Left lung (tissue), 10 donors: ENCODE data around the gene NAV1. TPM values are rescaled to one million over a fixed set of nuclear protein-coding genes. Genes with fewer than 3 reads are reported as not detected.

Source experiments
- ATAC-seq: fragments of 200-7000 bp; cut with Tn5 transposase; one replicate; pipeline ENCODE4 v1.9.1; 2020; ENCODE audit warnings: moderate library complexity
- DNase-seq, 4 donors: peaks; one replicate each; pipeline ENCODE4 v3.0.0-alpha.2; 2013 to 2020
- H3K27ac ChIP-seq, 2 donors: fragments of 200-600 bp; sonication (generic) in 1 of 2; one replicate each; pipeline versions ENCODE4 v1.5.0 to v1.8.0; 2020 to 2021
- H3K27me3 ChIP-seq, 2 donors: fragments of 200-600 bp; sonication (generic) in 1 of 2; one replicate each; pipeline versions ENCODE4 v1.5.0 to v1.8.0; 2020 to 2021
- H3K36me3 ChIP-seq, 2 donors: fragments of 200-600 bp; sonication (generic) in 1 of 2; one replicate each; pipeline versions ENCODE4 v1.5.0 to v1.8.0; 2020 to 2021
- H3K4me1 ChIP-seq, 2 donors: fragments of 200-600 bp; one replicate each; pipeline ENCODE4 v1.8.0; 2021
- H3K4me3 ChIP-seq, 2 donors: fragments of 200-600 bp; sonication (generic) in 1 of 2; one replicate each; pipeline versions ENCODE4 v1.5.0 to v1.8.0; 2020 to 2021; ENCODE audit warnings: mild to moderate bottlenecking in 1 of 2
- H3K9me3 ChIP-seq, 2 donors: fragments of 200-600 bp; sonication (generic) in 1 of 2; one replicate each; pipeline versions ENCODE4 v1.5.0 to v1.8.0; 2020 to 2021
- intact Hi-C, 2 donors: fragments of 100-400 bp; cut with DNase I; formaldehyde crosslinking; loops; one replicate each; pipeline versions ENCODE4 v1.11.2 to v1.14.2; 2022
- polyA plus RNA-seq, 6 donors: library from polyadenylated mRNA; unstranded; fragments of 120-200 nt; gene quantifications; one replicate each; pipeline ENCODE4 v1.2.1, GENCODE V29; 2013; ENCODE audit not compliant: insufficient read length in 6 of 6
- total RNA-seq, 2 donors: library from RNA; stranded (reverse); fragmentation: NEBNext Ultra II Directional; extraction: Animal tissue kit (Norgen Biotek cat#: 25700); gene quantifications; one replicate each; pipeline ENCODE4 v1.2.1, GENCODE V29; 2021
- TF ChIP-seq, protein P1 (sequence below), 2 donors: fragments of 200-600 bp; sonication (generic) in 1 of 2; IDR thresholded peaks; one replicate each; pipeline versions ENCODE4 v1.5.0 to v1.8.0; 2021; ENCODE audit warnings: antibody characterized with exemption in 2 of 2
- donor health status: DM: no; HTN: yes; CAD: no.
- donor health status: DM: no; HTN: no; CAD: no.

NAV1 gene
- total and polyA plus RNA-seq, 8 donors = 20.2 to 41.5 (median 27.9) TPM

DNA sequence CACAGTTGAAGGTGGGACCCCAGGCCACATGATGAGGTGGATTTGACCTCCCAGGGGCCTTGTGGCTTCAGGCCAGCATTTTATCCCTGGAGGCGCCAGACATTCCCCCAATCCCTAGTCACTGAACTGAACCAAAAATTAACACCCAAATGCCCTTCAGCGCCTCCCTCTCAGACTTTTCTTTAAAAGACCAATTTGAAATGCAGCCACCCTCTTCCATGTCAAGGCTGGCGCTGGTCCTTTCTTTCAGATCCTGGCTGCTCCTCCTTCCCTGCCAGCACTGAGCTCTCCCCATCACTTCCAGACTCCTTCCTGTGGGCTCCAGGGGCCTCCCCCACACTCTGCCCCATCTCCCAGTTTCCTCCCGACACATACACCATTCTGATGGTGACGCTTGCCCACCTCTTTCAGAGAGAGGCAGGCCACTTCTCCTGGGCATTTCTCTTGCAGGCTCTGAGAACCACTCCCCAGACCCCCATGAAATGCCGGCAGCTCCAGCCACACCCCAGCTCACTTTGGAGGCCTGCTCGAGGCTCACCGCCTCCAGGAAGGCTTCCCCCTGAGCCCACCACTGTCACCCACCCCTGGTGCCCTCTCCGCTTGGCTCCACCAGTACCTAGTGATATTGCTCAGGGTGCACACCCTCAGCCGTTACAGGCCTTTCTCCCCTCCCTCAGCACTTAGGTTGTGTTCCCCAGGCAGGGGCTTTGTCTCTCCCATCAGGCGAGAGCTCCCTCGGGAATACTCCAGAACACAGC lies 27.0 kb downstream of the NAV1 start:
- Histone ChIP-seq H3K4me3 (no peak overlapping the region), H3K27ac (no peak overlapping the region), H3K9me3 (no peaks in the 10 kb centered on the region), H3K36me3 (no peaks in the 10 kb centered on the region), H3K4me1 (peaks cover 0 to 41% of the 10 kb centered on the region in 2 donors), H3K27me3 (no peaks in the 10 kb centered on the region)
- no peak for ATAC-seq
- DNase-seq = no peak
- intact Hi-C loops = no loop called here
- TF ChIP-seq, protein P1, sequence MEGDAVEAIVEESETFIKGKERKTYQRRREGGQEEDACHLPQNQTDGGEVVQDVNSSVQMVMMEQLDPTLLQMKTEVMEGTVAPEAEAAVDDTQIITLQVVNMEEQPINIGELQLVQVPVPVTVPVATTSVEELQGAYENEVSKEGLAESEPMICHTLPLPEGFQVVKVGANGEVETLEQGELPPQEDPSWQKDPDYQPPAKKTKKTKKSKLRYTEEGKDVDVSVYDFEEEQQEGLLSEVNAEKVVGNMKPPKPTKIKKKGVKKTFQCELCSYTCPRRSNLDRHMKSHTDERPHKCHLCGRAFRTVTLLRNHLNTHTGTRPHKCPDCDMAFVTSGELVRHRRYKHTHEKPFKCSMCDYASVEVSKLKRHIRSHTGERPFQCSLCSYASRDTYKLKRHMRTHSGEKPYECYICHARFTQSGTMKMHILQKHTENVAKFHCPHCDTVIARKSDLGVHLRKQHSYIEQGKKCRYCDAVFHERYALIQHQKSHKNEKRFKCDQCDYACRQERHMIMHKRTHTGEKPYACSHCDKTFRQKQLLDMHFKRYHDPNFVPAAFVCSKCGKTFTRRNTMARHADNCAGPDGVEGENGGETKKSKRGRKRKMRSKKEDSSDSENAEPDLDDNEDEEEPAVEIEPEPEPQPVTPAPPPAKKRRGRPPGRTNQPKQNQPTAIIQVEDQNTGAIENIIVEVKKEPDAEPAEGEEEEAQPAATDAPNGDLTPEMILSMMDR (IDR thresholded peaks at IDR 0.05) = no peak

DNA sequence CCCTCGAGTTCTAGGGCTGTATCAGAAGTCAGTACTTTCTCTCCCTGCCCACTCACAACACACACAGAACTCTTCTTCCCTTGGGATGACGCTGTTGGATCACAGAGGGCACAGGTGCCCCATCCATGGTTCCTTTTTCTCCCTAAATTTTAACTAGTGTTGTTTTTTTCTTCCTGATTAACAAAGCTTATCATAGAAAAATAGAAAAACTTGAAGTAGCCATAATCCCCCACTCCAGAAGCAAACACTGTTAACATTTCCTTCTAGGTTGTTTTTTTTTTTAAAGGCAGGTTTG lies 27.5 kb downstream of the NAV1 start:
- DNase-seq (no peak), ATAC-seq (no peak)
- no peaks in the 10 kb centered on the region for H3K36me3 ChIP-seq
- no peak overlapping the region for H3K4me3 ChIP-seq
- H3K27me3 ChIP-seq = no peaks in the 10 kb centered on the region
- no peak overlapping the region for H3K27ac ChIP-seq
- peaks cover 0 to 36% of the 10 kb centered on the region in 2 donors for H3K4me1 ChIP-seq
- no peaks in the 10 kb centered on the region for H3K9me3 ChIP-seq
- TF ChIP-seq, protein P1 (IDR thresholded peaks at IDR 0.05) = no peak
- intact Hi-C loops = no loop called here

DNA sequence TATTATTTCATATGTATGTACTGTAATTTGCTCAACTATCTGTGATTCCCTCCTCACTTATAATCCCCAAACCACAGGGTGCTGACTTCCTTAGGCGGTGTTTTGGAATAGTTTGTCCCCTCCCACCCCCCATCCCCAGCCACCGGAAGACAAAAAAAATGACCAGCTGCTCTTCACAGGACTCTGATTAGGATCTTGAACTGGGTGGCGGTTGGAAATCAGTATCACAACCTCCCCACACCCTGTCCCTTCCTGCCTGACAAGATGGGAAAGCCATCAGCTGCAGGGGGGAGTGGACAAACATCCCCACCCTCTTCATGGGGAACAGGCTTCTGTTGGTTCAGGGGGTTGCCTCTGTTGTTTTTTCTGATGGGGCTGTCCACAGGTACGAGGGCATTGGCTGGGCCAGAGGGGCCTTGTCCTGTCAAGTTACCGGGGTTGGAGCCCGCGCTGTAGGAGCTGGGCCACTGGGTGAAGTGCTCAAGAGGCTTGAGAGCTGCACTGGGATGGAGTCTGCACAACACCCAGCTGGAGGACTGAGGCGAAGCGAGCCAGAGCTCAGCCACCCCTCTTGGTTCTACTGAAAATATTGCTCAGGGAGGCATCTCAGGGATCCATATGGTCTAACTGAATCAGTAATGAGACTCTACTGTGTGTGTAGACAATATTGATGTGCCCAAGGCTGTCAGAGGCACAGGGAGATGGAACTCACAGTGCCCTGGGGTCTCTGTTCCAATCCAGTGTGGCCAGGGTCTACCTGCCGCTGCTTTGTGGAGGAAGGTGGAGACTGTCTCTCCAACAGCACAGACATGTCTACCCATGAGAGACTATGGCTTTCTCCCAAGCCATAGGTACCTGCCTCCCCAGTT lies 28.2 kb downstream of the NAV1 start:
- TF ChIP-seq, protein P1 (IDR thresholded peaks at IDR 0.05) = no peak
- DNase-seq (no peak), ATAC-seq (no peak)
- H3K27ac ChIP-seq = no peak overlapping the region
- H3K4me3 ChIP-seq = no peak overlapping the region
- H3K36me3 ChIP-seq = no peaks in the 10 kb centered on the region
- H3K4me1 ChIP-seq = peaks cover 0 to 36% of the 10 kb centered on the region in 2 donors
- intact Hi-C loops = no loop called here
- H3K9me3 ChIP-seq = no peaks in the 10 kb centered on the region
- no peaks in the 10 kb centered on the region for H3K27me3 ChIP-seq

DNA sequence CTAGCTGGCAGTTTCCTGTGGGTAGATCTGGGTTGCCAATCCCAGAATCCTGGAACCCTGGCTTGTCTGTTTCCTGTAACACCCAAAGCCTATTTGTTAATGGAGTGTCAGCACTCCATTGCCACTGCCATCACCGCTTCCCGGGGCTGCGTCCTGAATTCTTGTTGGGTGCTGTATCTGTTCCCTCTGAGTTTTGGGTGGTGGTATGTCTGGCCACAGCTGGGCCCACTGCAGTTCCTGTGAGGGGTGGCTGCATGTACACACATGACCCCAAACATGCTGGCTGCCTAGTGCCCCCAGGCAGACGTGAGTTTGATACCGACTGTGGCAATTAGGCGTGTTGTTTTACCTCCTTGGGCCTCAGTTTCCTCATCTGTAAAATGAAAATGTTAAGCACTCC lies 29.3 kb downstream of the NAV1 start:
- Histone ChIP-seq H3K36me3 (no peaks in the 10 kb centered on the region), H3K4me3 (no peak overlapping the region), H3K9me3 (no peaks in the 10 kb centered on the region), H3K27me3 (no peaks in the 10 kb centered on the region), H3K4me1 (peaks cover 0 to 31% of the 10 kb centered on the region in 2 donors), H3K27ac (no peak overlapping the region)
- intact Hi-C loops = no loop called here
- DNase-seq = no peak
- no peak for ATAC-seq
- TF ChIP-seq, protein P1 (IDR thresholded peaks at IDR 0.05) = no peak

DNA sequence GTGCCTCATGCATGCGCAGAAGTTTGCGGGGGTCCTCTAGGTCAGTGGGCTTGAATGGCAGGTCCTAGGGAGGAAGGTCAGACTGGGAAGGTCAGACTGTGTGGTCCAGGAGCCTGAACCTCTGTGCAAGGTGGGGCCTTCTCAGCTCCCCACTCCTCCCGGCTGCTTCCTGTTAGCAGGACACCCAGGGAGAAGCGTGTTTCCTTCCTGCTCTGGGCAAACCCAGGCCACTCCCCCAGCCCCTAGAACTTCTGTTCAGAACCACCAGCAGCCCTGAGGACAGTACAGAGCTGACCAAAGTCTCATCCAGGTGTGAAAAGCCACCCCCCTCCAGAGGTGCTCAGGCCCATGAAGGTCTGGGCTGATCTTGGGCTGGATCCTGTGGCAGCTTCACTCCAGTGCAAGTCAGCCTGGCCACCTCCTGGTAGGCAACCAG lies 29.9 kb downstream of the NAV1 start:
- no peak overlapping the region for H3K27ac ChIP-seq
- H3K4me1 ChIP-seq = peaks cover 0 to 31% of the 10 kb centered on the region in 2 donors
- ATAC-seq = no peak

More for the DNA sequence above, 29.9 kb downstream of the NAV1 start:
- H3K9me3 ChIP-seq = no peaks in the 10 kb centered on the region
- intact Hi-C loops = no loop called here
- no peak overlapping the region for H3K4me3 ChIP-seq
- DNase-seq = no peak
- TF ChIP-seq, protein P1 (IDR thresholded peaks at IDR 0.05) = no peak
- H3K36me3 ChIP-seq = no peaks in the 10 kb centered on the region
- no peaks in the 10 kb centered on the region for H3K27me3 ChIP-seq
